CD4-positive, alpha-beta T cell treated with Interleukin-2 at 100 ng/mL for 4 hours (primary cell): ENCODE measurements around the gene TRIM26.
"Not testable (repeated sequence)": the region's sequence is repeated elsewhere in the genome, so short reads cannot be mapped to it uniquely, and the experiment has no call there.

Experiments
- DNase-seq: peaks from one replicate; pipeline ENCODE4 v3.0.0-alpha.2; 2020; ENCODE audit warnings: low spot score

TRIM26 gene

GRCh38 chr6:30154709-30155519 is 58.3 kb downstream of the TRIM26 start:
- DNase-seq = no peak

GRCh38 chr6:30154061-30154460 is 59.1 kb downstream of the TRIM26 start:
- no peak for DNase-seq

- DNase-seq = no peak
These were observed 60.1 kb downstream of the TRIM26 start for GRCh38 chr6:30152910-30153610.

GRCh38 chr6:30152016-30152673 is 61.1 kb downstream of the TRIM26 start:
- DNase-seq = no peak

- DNase-seq = no peak
These were observed 61.6 kb downstream of the TRIM26 start for GRCh38 chr6:30151580-30151979.

GRCh38 chr6:30150671-30151395 is 62.4 kb downstream of the TRIM26 start:
- DNase-seq = no peak

GRCh38 chr6:30149858-30150550 is 63.2 kb downstream of the TRIM26 start:
- no peak for DNase-seq

- DNase-seq = no peak
These were observed 64.0 kb downstream of the TRIM26 start for GRCh38 chr6:30149234-30149633.

GRCh38 chr6:30147096-30147495 is 66.1 kb downstream of the TRIM26 start:
- no peak for DNase-seq

GRCh38 chr6:30145818-30146217 is 67.4 kb downstream of the TRIM26 start:
- no peak for DNase-seq

GRCh38 chr6:30144811-30145210 is 68.4 kb downstream of the TRIM26 start:
- DNase-seq = no peak

- DNase-seq = no peak
These were observed 69.4 kb downstream of the TRIM26 start for GRCh38 chr6:30143780-30144179.

- no peak for DNase-seq
These were observed 70.5 kb downstream of the TRIM26 start for GRCh38 chr6:30142665-30143064.

- DNase-seq = not testable (repeated sequence)
These were observed 73.0 kb downstream of the TRIM26 start for GRCh38 chr6:30140240-30140639.

- no peak for DNase-seq
These were observed 76.5 kb downstream of the TRIM26 start for GRCh38 chr6:30136570-30137286.

- no peak for DNase-seq
These were observed 77.4 kb downstream of the TRIM26 start, which contains the start of gene TRIM40 for GRCh38 chr6:30135757-30136156. TRIM40 (plus strand) TSS chr6:30136140; CDS start chr6:30137037, 897 bp downstream.

- no peak for DNase-seq
These were observed 78.1 kb downstream of the TRIM26 start for GRCh38 chr6:30135147-30135546.
